ENCODE data around the gene DAPK1. TPM values are rescaled to one million over a fixed set of nuclear protein-coding genes. Genes with fewer than 3 reads are reported as not detected.

Gene DAPK1
- total and polyA plus RNA-seq, 10 of the 15 experiments (the other 5 are each of a cell fraction or from before 2014, with no cell fraction given): 8.2 to 94.7 (median 51.6) TPM

DNA sequence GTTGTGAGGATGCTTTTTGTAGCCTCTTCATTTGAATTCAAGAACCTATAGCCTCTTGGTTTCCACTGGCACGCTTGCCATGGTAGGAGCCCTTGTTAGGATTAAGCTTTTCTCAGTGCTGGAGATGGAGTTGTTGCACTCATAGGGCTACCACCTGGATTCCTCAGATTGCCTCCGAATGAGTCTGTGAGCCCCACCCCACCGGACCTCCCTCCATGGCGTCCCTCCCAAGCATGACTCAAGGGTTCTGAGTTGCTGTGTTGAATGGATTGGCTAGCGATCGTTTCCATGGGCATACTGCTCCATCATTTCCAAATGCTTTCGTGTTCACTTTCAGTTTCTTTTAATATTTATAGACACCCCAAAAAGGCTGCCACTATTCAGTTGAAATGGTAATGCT, 69.9 kb downstream of the DAPK1 start:
- H3K9ac ChIP-seq (ENCODE audit: control insufficient read depth, insufficient read depth, low read length): no peak overlapping the region
- DNase-seq (ENCODE audit: low read depth, low spot score): no peak
- peaks cover 17% of the 10 kb centered on the region for H3K79me2 ChIP-seq (ENCODE audit: control insufficient read depth, insufficient read depth, low read length)
- RAD21 ChIA-PET (ENCODE audit: unreplicated experiment): interaction anchor here (1.0 to 1.5 kb wide), 2 partner anchors 11 to 227 kb away, joined by 3 read pairs; no protein-coding TSS in a partner anchor
- H3K4me1 ChIP-seq (ENCODE audit: control insufficient read depth, insufficient read depth, low read length): peaks cover 35% of the 10 kb centered on the region
- FAIRE-seq: no peak
- no peaks in the 10 kb centered on the region for H3K27me3 ChIP-seq (replicated peaks in 1 of 2; ENCODE audit: control insufficient read depth in 2 of 2, insufficient read depth in 2 of 2, low read length in 1 of 2)
- no peak overlapping the region for H3K4me2 ChIP-seq (ENCODE audit: control insufficient read depth, insufficient read depth)
- no peak for ATAC-seq
- no TSS peak for BruUV-seq (replicated peaks)
- intact Hi-C loops (cut with micrococcal nuclease; ENCODE audit: unreplicated experiment) (no loop called here), in situ Hi-C loops (cut with MboI) (loop anchor here (25.0 kb wide), 1 partner anchor 1745 kb away; the partner anchor contains the start of genes CKS2 and SECISBP2)
- POLR2A ChIA-PET: interaction anchor here (1.6 to 4.8 kb wide), 2 partner anchors 9 to 13 kb away, joined by 5 to 29 read pairs; no protein-coding TSS in a partner anchor
- SMC1A ChIA-PET (ENCODE audit: uncharacterized antibody, unreplicated experiment): interaction anchor here (0.9 to 5.1 kb wide), 4 partner anchors 10 to 103 kb away, joined by 4 to 66 read pairs (median 8); no protein-coding TSS in a partner anchor
- H3K27ac ChIP-seq (ENCODE audit: control insufficient read depth, insufficient read depth): no peak overlapping the region
- no peak for TF ChIP-seq RAD21 (IDR thresholded peaks at IDR 0.05; ENCODE audit: insufficient read depth, low read depth, low read length)
- TF ChIP-seq RFX5 (IDR thresholded peaks at IDR 0.05; ENCODE audit: low read depth, low read length): no peak
- no peak for TF ChIP-seq GABPA (IDR thresholded peaks at IDR 0.05; ENCODE audit: low read depth)
- H3K36me3 ChIP-seq (ENCODE audit: control insufficient read depth in 2 of 2, insufficient read depth in 2 of 2, low read length in 1 of 2): peaks cover 0 to 2% of the 10 kb centered on the region in 2 experiments; a peak in 1 of 4 replicates
- no peaks in the 10 kb centered on the region; the same call in 2 of the 3 replicates for H3K9me3 ChIP-seq (replicated peaks; ENCODE audit: control insufficient read depth, insufficient read depth, low read length)
- 81% methylated on average over 7 of the region's 7 CpGs for WGBS (ENCODE audit: insufficient coverage, insufficient replicate concordance, low lambda C conversion rate, missing lambda C conversion rate)
- H4K20me1 ChIP-seq (ENCODE audit: control insufficient read depth, insufficient read depth): no peaks in the 10 kb centered on the region
- CTCF ChIA-PET: interaction anchor here (1.7 to 2.5 kb wide), 2 partner anchors 11 to 23 kb away, joined by 4 to 7 read pairs; no protein-coding TSS in a partner anchor
- no peak overlapping the region for H2AFZ ChIP-seq (ENCODE audit: control insufficient read depth, low read depth, low read length)
- H3K4me3 ChIP-seq: no peak overlapping the region

DNA sequence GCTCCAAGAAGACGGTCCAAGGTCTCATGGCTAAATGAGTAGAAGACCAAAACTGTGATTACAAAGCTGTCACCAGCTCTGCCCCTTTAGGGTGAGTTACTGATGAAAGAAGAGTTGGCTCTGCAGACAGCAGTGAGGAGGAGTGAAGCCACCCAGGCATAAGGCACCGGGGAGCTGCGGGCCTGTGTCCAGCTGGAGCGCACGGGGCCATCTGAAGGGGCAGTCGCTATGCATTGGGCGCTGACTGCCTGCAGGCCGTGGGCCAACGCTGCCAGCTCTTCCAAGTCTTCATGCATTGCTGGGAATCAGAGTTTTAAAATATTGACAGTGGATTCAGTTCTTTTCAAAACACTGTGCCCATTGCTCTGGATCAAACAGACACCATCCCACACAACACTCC, 70.3 kb downstream of the DAPK1 start:
- SMC1A ChIA-PET (ENCODE audit: uncharacterized antibody, unreplicated experiment): interaction anchor here (1.3 to 6.4 kb wide), 4 partner anchors 11 to 95 kb away, joined by 3 to 66 read pairs (median 30); no protein-coding TSS in a partner anchor
- no peak overlapping the region for H2AFZ ChIP-seq (ENCODE audit: control insufficient read depth, low read depth, low read length)
- CTCF ChIA-PET: interaction anchor here (0.9 to 2.5 kb wide), 4 partner anchors 11 to 71 kb away, joined by 3 to 7 read pairs (median 4); partner anchors contain the start of gene DAPK1
- H4K20me1 ChIP-seq (ENCODE audit: control insufficient read depth, insufficient read depth): no peaks in the 10 kb centered on the region
- no peaks in the 10 kb centered on the region; the same call in 2 of the 3 replicates for H3K9me3 ChIP-seq (replicated peaks; ENCODE audit: control insufficient read depth, insufficient read depth, low read length)
- H3K4me1 ChIP-seq (ENCODE audit: control insufficient read depth, insufficient read depth, low read length): peaks cover 34% of the 10 kb centered on the region
- RAD21 ChIA-PET (ENCODE audit: unreplicated experiment): interaction anchor here (1.4 to 3.5 kb wide), 4 partner anchors 8 to 31 kb away, joined by 5 to 19 read pairs (median 10); no protein-coding TSS in a partner anchor
- H3K27me3 ChIP-seq (replicated peaks in 1 of 2; ENCODE audit: control insufficient read depth in 2 of 2, insufficient read depth in 2 of 2, low read length in 1 of 2): no peaks in the 10 kb centered on the region
- no peak overlapping the region for H3K4me2 ChIP-seq (ENCODE audit: control insufficient read depth, insufficient read depth)
- DNase-seq (ENCODE audit: low read depth, low spot score): no peak
- ATAC-seq: no peak
- no TSS peak for BruUV-seq (replicated peaks)
- POLR2A ChIA-PET: interaction anchor here (1.1 to 4.8 kb wide), 3 partner anchors 9 to 71 kb away, joined by 3 to 29 read pairs (median 16); partner anchors contain the start of gene DAPK1
- no peak overlapping the region for H3K9ac ChIP-seq (ENCODE audit: control insufficient read depth, insufficient read depth, low read length)
- H3K4me3 ChIP-seq: no peak overlapping the region
- FAIRE-seq: no peak
- H3K36me3 ChIP-seq (ENCODE audit: control insufficient read depth in 2 of 2, insufficient read depth in 2 of 2, low read length in 1 of 2): peaks cover 0 to 2% of the 10 kb centered on the region in 2 experiments; a peak in 1 of 4 replicates
- intact Hi-C loops (cut with micrococcal nuclease; ENCODE audit: unreplicated experiment) (no loop called here), in situ Hi-C loops (cut with MboI) (loop anchor here (25.0 kb wide), 1 partner anchor 1744 kb away; the partner anchor contains the start of genes CKS2 and SECISBP2)
- 58% methylated on average over 9 of the region's 9 CpGs for WGBS (ENCODE audit: insufficient coverage, insufficient replicate concordance, low lambda C conversion rate, missing lambda C conversion rate)
- no peak overlapping the region for H3K27ac ChIP-seq (ENCODE audit: control insufficient read depth, insufficient read depth)
- peaks cover 14% of the 10 kb centered on the region for H3K79me2 ChIP-seq (ENCODE audit: control insufficient read depth, insufficient read depth, low read length)
- TF ChIP-seq SREBF2 (IDR thresholded peaks at IDR 0.05; ENCODE audit: low read length) (no peak), SMAD5 (IDR thresholded peaks at IDR 0.05; ENCODE audit: low read depth) (no peak), MYB (IDR thresholded peaks at IDR 0.05; ENCODE audit: borderline replicate concordance, low read depth, low read length) (no peak), IRF5 (IDR thresholded peaks at IDR 0.05; ENCODE audit: borderline replicate concordance) (no peak), MLLT1 (IDR thresholded peaks at IDR 0.05) (no peak)
- TF ChIP-seq, protein P1, sequence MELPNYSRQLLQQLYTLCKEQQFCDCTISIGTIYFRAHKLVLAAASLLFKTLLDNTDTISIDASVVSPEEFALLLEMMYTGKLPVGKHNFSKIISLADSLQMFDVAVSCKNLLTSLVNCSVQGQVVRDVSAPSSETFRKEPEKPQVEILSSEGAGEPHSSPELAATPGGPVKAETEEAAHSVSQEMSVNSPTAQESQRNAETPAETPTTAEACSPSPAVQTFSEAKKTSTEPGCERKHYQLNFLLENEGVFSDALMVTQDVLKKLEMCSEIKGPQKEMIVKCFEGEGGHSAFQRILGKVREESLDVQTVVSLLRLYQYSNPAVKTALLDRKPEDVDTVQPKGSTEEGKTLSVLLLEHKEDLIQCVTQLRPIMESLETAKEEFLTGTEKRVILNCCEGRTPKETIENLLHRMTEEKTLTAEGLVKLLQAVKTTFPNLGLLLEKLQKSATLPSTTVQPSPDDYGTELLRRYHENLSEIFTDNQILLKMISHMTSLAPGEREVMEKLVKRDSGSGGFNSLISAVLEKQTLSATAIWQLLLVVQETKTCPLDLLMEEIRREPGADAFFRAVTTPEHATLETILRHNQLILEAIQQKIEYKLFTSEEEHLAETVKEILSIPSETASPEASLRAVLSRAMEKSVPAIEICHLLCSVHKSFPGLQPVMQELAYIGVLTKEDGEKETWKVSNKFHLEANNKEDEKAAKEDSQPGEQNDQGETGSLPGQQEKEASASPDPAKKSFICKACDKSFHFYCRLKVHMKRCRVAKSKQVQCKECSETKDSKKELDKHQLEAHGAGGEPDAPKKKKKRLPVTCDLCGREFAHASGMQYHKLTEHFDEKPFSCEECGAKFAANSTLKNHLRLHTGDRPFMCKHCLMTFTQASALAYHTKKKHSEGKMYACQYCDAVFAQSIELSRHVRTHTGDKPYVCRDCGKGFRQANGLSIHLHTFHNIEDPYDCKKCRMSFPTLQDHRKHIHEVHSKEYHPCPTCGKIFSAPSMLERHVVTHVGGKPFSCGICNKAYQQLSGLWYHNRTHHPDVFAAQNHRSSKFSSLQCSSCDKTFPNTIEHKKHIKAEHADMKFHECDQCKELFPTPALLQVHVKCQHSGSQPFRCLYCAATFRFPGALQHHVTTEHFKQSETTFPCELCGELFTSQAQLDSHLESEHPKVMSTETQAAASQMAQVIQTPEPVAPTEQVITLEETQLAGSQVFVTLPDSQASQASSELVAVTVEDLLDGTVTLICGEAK (IDR thresholded peaks at IDR 0.05; ENCODE audit: borderline replicate concordance): no peak
